H1 (cell line): ENCODE measurements around the gene ZAR1. TPM values are rescaled to one million over a fixed set of nuclear protein-coding genes. Genes with fewer than 3 reads are reported as not detected.

Experiments used
- CTBP2 ChIP-seq: IDR thresholded peaks from 2 replicates; pipeline ENCODE4 v1.7.0; 2011; ENCODE audit warnings: borderline replicate concordance, mild to moderate bottlenecking, moderate library complexity, mixed read lengths, low read length; ENCODE audit not compliant: insufficient read depth, insufficient read length
- TAF1 ChIP-seq: IDR thresholded peaks from 2 replicates; pipeline ENCODE4 v1.6.1; 2011; ENCODE audit warnings: mild to moderate bottlenecking, low read depth, low read length
- ZNF274 ChIP-seq: IDR thresholded peaks from 2 replicates; pipeline ENCODE4 v1.7.0; 2012; ENCODE audit warnings: low read length, borderline replicate concordance; ENCODE audit errors: extremely low read depth
- polyA plus RNA-seq, 7 experiments: library from polyadenylated mRNA; depleted of rRNA in 3 of 7; stranded (reverse) in 5 of 7; unstranded in 2 of 7; fragments of >200 nt in 5 of 7; fragments of 200-250 nt in 2 of 7; gene quantifications; 1 replicate in 5 of 7; 2 replicates in 1 of 7; 4 replicates in 1 of 7; pipeline versions ENCODE4 v1.2.1 to v1.2.3, GENCODE V29; 2011 to 2013; ENCODE audit warnings: missing spikeins in 2 of 7, mixed read lengths in 2 of 7
- total RNA-seq: library from RNA; stranded (reverse); fragmentation: NEBNext Ultra II Directional; extraction: Animal tissue kit (Norgen Biotek cat#: 25700); gene quantifications from 2 replicates; pipeline ENCODE4 v1.2.1, GENCODE V29; 2021

The ZAR1 gene
- total and polyA plus RNA-seq, 2 of the 8 experiments (the other 6 are each of a cell fraction or from before 2014, with no cell fraction given), result 0.33 to 0.78 TPM

DNA sequence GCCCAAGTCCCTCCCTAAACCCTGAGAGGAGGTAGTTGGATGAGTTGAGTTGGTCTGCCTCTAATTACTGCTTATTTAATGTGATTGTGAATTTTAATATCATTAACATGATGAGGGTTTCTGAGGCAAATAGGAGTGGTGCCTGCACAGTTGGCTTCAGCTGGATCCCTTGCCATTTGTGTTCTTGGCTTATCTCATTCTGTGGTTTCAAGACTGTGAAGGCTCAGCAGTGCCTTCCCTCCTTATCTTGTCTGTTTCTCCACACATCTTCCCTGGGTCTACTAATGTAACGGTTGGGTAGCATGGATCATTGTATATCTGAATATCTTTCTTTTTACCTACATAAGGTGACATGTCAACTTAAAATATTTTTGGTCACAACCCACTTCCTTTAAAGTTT, 8.5 kb upstream of the ZAR1 start (continued):
- no peak for TF ChIP-seq CTBP2
- no peak for TF ChIP-seq ZNF274
- no peak for TF ChIP-seq TAF1
- TF ChIP-seq, all 59 proteins: peak for 0
